ENCODE measurements around the gene NDUFA5.

NDUFA5 gene

DNA sequence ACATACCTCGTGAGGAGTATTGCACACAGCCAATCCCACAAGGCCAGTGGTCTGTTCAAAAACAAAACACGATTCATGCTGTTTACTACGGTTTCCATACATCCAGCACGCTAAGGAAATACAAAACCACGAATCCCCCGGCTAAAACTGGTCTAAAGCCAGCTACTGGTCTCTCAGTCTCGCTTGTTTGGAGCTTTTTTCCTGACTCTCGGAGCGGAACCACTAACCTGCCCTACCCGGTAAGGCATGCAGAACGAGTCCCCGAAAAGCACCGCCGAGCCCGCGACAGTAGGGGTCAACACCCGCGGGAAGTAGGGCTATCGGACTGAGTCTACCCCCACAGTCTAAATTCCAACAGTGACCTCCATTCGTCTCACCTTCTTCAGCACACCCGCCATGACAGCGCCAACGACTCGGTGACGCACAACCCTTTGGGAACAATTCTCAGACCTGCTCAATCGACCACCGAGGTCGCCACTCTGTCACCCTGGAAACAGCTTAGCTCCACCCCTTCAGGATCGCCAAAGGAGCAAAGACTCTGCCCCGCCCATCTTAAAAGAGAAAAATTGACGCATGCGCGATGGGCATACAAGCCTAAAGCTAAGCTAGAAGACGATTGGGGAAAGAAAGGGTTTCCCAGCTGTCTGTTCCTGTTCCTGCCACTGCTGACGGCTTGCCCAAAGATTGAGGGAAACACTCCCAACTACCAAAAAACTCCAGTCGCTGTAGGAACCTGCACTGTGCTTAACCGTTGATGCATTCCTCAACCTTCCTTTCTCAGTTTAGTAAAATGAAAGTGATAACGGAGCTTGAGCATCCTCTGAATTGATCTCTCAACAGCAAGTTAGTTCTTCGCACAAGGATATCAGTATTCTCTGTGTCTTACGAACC lies at the start of gene NDUFA5:
NDUFA5 (minus strand) TSS at position 421 of the 891 bp plus-strand sequence; CDS start at position 398, 23 bp downstream.
- ATAC-seq (peak; percentile 98), DNase-seq (peak; percentile 95)

GRCh38 chr7:123604739-123605138 lies 47.1 kb upstream of the NDUFA5 start:
- H3K4me3 Mint-ChIP-seq = no peak overlapping the region
- ATAC-seq = no peak
- no peak for DNase-seq

More for the DNA sequence above, at the start of gene NDUFA5:
- no peak within 1 kb of the TSS for H3K27ac Mint-ChIP-seq
- H3K4me3 Mint-ChIP-seq = no peak within 1 kb of the TSS
- H3K4me1 Mint-ChIP-seq = peaks cover 8% of the 10 kb centered on the region
- peaks cover 2% of the 10 kb centered on the region for H3K27me3 Mint-ChIP-seq
- H3K9me3 Mint-ChIP-seq = no peaks in the 10 kb centered on the region
- peaks cover 7% of the 10 kb centered on the region for H3K36me3 Mint-ChIP-seq (ENCODE audit: low read depth)

GRCh38 chr7:123602648-123603047 lies 45.0 kb upstream of the NDUFA5 start:
- Mint-ChIP-seq H3K4me3 (no peak overlapping the region), H3K36me3 (ENCODE audit: low read depth) (no peaks in the 10 kb centered on the region), H3K9me3 (no peaks in the 10 kb centered on the region), H3K4me1 (no peaks in the 10 kb centered on the region), H3K27ac (no peak overlapping the region), H3K27me3 (peaks cover 4% of the 10 kb centered on the region)
- ATAC-seq (no peak), DNase-seq (no peak)

More at GRCh38 chr7:123604739-123605138, 47.1 kb upstream of the NDUFA5 start:
- Mint-ChIP-seq H3K36me3 (ENCODE audit: low read depth) (no peaks in the 10 kb centered on the region), H3K4me1 (no peaks in the 10 kb centered on the region), H3K27ac (no peak overlapping the region), H3K9me3 (no peaks in the 10 kb centered on the region), H3K27me3 (peaks cover 2% of the 10 kb centered on the region)

GRCh38 chr7:123601530-123601929 lies 43.9 kb upstream of the NDUFA5 start, which contains the start of gene ASB15:
Gene ASB15 (plus strand): TSS chr7:123601821. CDS start chr7:123614503, 12,682 bp downstream.
- H3K36me3 Mint-ChIP-seq (ENCODE audit: low read depth) = no peaks in the 10 kb centered on the region
- no peaks in the 10 kb centered on the region for H3K4me1 Mint-ChIP-seq

GRCh38 chr7:123600876-123601275 lies 43.3 kb upstream of the NDUFA5 start:
- peaks cover 4% of the 10 kb centered on the region for H3K27me3 Mint-ChIP-seq
- H3K4me3 Mint-ChIP-seq = no peak overlapping the region
- no peaks in the 10 kb centered on the region for H3K4me1 Mint-ChIP-seq
- no peaks in the 10 kb centered on the region for H3K36me3 Mint-ChIP-seq (ENCODE audit: low read depth)
- H3K27ac Mint-ChIP-seq = no peak overlapping the region
- no peaks in the 10 kb centered on the region for H3K9me3 Mint-ChIP-seq
- ATAC-seq (no peak), DNase-seq (no peak)

More at GRCh38 chr7:123601530-123601929, 43.9 kb upstream of the NDUFA5 start, which contains the start of gene ASB15:
- no peak for DNase-seq
- H3K27ac Mint-ChIP-seq = no peak within 1 kb of the TSS
- H3K27me3 Mint-ChIP-seq = peaks cover 4% of the 10 kb centered on the region
- no peak within 1 kb of the TSS for H3K4me3 Mint-ChIP-seq
- no peak for ATAC-seq
- H3K9me3 Mint-ChIP-seq = no peaks in the 10 kb centered on the region

GRCh38 chr7:123599766-123600165 lies 42.1 kb upstream of the NDUFA5 start:
- H3K9me3 Mint-ChIP-seq = no peaks in the 10 kb centered on the region
- no peak for DNase-seq
- H3K27me3 Mint-ChIP-seq = peaks cover 4% of the 10 kb centered on the region
- no peak overlapping the region for H3K27ac Mint-ChIP-seq
- H3K4me3 Mint-ChIP-seq = no peak overlapping the region
- H3K4me1 Mint-ChIP-seq = no peaks in the 10 kb centered on the region
- no peaks in the 10 kb centered on the region for H3K36me3 Mint-ChIP-seq (ENCODE audit: low read depth)
- ATAC-seq = no peak

- no peak for ATAC-seq
- H3K27me3 Mint-ChIP-seq = peaks cover 7% of the 10 kb centered on the region
- H3K4me3 Mint-ChIP-seq = no peak overlapping the region
- DNase-seq = no peak
- no peaks in the 10 kb centered on the region for H3K9me3 Mint-ChIP-seq
- no peaks in the 10 kb centered on the region for H3K36me3 Mint-ChIP-seq (ENCODE audit: low read depth)
- no peaks in the 10 kb centered on the region for H3K4me1 Mint-ChIP-seq
- no peak overlapping the region for H3K27ac Mint-ChIP-seq
Measured at GRCh38 chr7:123598657-123599056, 41.0 kb upstream of the NDUFA5 start.

- ATAC-seq = no peak
- Mint-ChIP-seq H3K4me3 (no peak overlapping the region), H3K36me3 (ENCODE audit: low read depth) (no peaks in the 10 kb centered on the region), H3K27me3 (peaks cover 18% of the 10 kb centered on the region), H3K9me3 (no peaks in the 10 kb centered on the region), H3K27ac (no peak overlapping the region), H3K4me1 (no peaks in the 10 kb centered on the region)
- no peak for DNase-seq
Measured at GRCh38 chr7:123594813-123595241, 37.2 kb upstream of the NDUFA5 start.

GRCh38 chr7:123588376-123588775 lies 30.8 kb upstream of the NDUFA5 start:
- Mint-ChIP-seq H3K9me3 (no peaks in the 10 kb centered on the region), H3K4me1 (no peaks in the 10 kb centered on the region), H3K4me3 (no peak overlapping the region), H3K36me3 (ENCODE audit: low read depth) (no peaks in the 10 kb centered on the region), H3K27me3 (peaks cover 19% of the 10 kb centered on the region), H3K27ac (no peak overlapping the region)
- DNase-seq (no peak), ATAC-seq (no peak)

- Mint-ChIP-seq H3K4me3 (no peak overlapping the region), H3K27me3 (peaks cover 18% of the 10 kb centered on the region), H3K4me1 (no peaks in the 10 kb centered on the region), H3K27ac (no peak overlapping the region), H3K36me3 (ENCODE audit: low read depth) (no peaks in the 10 kb centered on the region), H3K9me3 (no peaks in the 10 kb centered on the region)
- ATAC-seq (no peak), DNase-seq (no peak)
Measured at GRCh38 chr7:123583821-123584220, 26.2 kb upstream of the NDUFA5 start.

DNA sequence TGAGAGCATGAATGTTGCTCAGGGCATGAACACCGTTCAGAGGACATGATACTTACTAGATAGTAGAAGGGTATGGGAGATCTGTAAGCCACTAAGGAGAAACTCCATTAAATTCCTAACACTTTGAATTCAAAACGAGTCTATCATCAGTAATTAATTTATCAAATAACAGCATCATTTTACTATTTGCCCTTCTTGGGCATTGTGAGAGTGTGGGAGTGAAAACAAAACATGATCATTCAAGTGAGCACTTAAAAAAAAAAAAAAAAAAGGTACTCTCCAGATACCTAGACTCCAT lies 23.5 kb upstream of the NDUFA5 start:
- DNase-seq = no peak
- H3K36me3 Mint-ChIP-seq (ENCODE audit: low read depth) = no peaks in the 10 kb centered on the region
- no peaks in the 10 kb centered on the region for H3K9me3 Mint-ChIP-seq
- peaks cover 31% of the 10 kb centered on the region for H3K27me3 Mint-ChIP-seq
- H3K4me3 Mint-ChIP-seq = no peak overlapping the region
- no peak overlapping the region for H3K27ac Mint-ChIP-seq
- no peaks in the 10 kb centered on the region for H3K4me1 Mint-ChIP-seq
- no peak for ATAC-seq

DNA sequence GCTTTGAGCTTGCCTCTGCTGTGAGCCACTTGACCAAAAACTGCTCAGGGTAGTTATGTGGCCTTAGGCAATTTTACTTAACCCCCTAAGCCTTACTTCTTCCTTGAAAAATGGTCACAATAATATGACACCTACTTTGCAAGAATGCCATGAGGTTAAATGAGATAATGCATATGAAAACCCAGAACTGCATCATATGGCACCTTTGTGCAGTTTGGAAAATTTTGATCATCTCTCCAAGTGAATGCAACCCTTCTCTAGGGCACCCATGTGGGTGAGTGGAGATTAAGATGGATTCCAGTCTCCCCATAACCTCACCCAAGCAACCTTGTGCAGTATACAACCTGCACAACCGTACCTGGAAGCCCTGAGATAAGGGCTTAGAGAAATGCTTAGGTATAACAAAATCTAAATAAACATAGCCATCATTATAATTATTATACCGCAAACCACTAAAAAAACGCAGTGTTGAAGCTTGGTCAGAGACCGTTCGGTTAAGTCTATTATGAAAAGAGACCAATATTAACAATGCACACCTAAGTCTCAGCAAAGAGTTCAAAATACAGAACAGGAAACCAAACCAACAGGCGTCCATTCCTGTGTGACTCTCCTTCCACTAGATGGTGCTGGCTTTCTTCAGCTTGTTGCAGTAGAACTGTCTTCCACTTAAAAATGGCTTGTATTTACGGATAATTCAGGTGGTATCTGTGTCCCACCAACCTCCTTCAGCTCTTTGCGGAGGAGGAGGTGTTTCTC lies 23.0 kb upstream of the NDUFA5 start:
- ATAC-seq (peak; percentile 40), DNase-seq (no peak)
- no peaks in the 10 kb centered on the region for H3K9me3 Mint-ChIP-seq
- no peaks in the 10 kb centered on the region for H3K36me3 Mint-ChIP-seq (ENCODE audit: low read depth)
- H3K4me3 Mint-ChIP-seq = no peak overlapping the region
- no peaks in the 10 kb centered on the region for H3K4me1 Mint-ChIP-seq
- H3K27ac Mint-ChIP-seq = no peak overlapping the region
- H3K27me3 Mint-ChIP-seq = peaks cover 32% of the 10 kb centered on the region

GRCh38 chr7:123579416-123579815 lies 21.8 kb upstream of the NDUFA5 start:
- DNase-seq (no peak), ATAC-seq (no peak)
- no peaks in the 10 kb centered on the region for H3K4me1 Mint-ChIP-seq
- H3K27me3 Mint-ChIP-seq = peaks cover 32% of the 10 kb centered on the region
- no peak overlapping the region for H3K4me3 Mint-ChIP-seq
- no peak overlapping the region for H3K27ac Mint-ChIP-seq
- no peaks in the 10 kb centered on the region for H3K9me3 Mint-ChIP-seq
- no peaks in the 10 kb centered on the region for H3K36me3 Mint-ChIP-seq (ENCODE audit: low read depth)

- H3K36me3 Mint-ChIP-seq (ENCODE audit: low read depth) = no peaks in the 10 kb centered on the region
- peaks cover 18% of the 10 kb centered on the region for H3K27me3 Mint-ChIP-seq
- no peaks in the 10 kb centered on the region for H3K4me1 Mint-ChIP-seq
- H3K9me3 Mint-ChIP-seq = no peaks in the 10 kb centered on the region
- no peak overlapping the region for H3K4me3 Mint-ChIP-seq
- ATAC-seq = no peak
- H3K27ac Mint-ChIP-seq = no peak overlapping the region
- no peak for DNase-seq
Measured at GRCh38 chr7:123573896-123574467, 16.4 kb upstream of the NDUFA5 start.
